Measurements from ENCODE around the gene NAV2.

Gene NAV2

DNA sequence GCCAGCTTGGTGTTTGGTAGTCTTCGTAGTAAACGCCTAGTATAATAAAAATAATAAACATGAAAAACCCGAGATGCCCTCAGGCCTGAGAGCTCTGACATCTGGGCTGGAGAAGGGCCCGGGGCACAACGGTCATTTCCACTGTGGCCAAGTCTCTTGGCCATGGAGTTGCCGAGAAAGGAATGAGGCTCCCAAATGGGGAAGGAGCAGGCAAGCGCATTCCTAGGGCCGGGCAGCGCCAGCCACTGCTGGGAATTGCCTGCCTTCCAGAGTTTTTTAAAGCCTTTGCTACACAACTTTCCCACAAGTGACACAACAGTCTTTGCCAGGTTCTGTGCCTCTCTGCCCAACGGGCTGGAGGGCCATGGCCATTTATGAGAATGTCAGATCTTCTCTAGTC lies 103.4 kb downstream of the NAV2 start:
- ATAC-seq, result no peak
- TF ChIP-seq ESRRG (CRISPR knock-in tag; IDR thresholded peaks at IDR 0.05) (no peak), TOX (CRISPR knock-in tag; IDR thresholded peaks at IDR 0.05; ENCODE audit: borderline replicate concordance) (no peak), BACH2 (CRISPR knock-in tag; IDR thresholded peaks at IDR 0.05; ENCODE audit: borderline replicate concordance) (no peak), ZFP3 (CRISPR knock-in tag; IDR thresholded peaks at IDR 0.05) (no peak), ARNTL (CRISPR knock-in tag; IDR thresholded peaks at IDR 0.05; ENCODE audit: borderline replicate concordance, low read depth) (no peak), ZFP30 (CRISPR knock-in tag; IDR thresholded peaks at IDR 0.05) (no peak), ZNF70 (CRISPR knock-in tag; IDR thresholded peaks at IDR 0.05) (no peak), ZNF565 (CRISPR knock-in tag; conservative IDR thresholded peaks at IDR 0.05; ENCODE audit: low read depth) (no peak), CSDC2 (CRISPR knock-in tag; IDR thresholded peaks at IDR 0.05) (no peak), TCF4 (CRISPR knock-in tag; IDR thresholded peaks at IDR 0.05; ENCODE audit: borderline replicate concordance) (no peak), ZNF8 (CRISPR knock-in tag; IDR thresholded peaks at IDR 0.05) (no peak)
- TF ChIP-seq, protein P1, sequence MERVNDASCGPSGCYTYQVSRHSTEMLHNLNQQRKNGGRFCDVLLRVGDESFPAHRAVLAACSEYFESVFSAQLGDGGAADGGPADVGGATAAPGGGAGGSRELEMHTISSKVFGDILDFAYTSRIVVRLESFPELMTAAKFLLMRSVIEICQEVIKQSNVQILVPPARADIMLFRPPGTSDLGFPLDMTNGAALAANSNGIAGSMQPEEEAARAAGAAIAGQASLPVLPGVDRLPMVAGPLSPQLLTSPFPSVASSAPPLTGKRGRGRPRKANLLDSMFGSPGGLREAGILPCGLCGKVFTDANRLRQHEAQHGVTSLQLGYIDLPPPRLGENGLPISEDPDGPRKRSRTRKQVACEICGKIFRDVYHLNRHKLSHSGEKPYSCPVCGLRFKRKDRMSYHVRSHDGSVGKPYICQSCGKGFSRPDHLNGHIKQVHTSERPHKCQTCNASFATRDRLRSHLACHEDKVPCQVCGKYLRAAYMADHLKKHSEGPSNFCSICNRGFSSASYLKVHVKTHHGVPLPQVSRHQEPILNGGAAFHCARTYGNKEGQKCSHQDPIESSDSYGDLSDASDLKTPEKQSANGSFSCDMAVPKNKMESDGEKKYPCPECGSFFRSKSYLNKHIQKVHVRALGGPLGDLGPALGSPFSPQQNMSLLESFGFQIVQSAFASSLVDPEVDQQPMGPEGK (CRISPR knock-in tag; IDR thresholded peaks at IDR 0.05; ENCODE audit: borderline replicate concordance), result no peak
- TF ChIP-seq, protein P2, sequence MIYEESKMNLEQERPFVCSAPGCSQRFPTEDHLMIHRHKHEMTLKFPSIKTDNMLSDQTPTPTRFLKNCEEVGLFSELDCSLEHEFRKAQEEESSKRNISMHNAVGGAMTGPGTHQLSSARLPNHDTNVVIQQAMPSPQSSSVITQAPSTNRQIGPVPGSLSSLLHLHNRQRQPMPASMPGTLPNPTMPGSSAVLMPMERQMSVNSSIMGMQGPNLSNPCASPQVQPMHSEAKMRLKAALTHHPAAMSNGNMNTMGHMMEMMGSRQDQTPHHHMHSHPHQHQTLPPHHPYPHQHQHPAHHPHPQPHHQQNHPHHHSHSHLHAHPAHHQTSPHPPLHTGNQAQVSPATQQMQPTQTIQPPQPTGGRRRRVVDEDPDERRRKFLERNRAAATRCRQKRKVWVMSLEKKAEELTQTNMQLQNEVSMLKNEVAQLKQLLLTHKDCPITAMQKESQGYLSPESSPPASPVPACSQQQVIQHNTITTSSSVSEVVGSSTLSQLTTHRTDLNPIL (CRISPR knock-in tag; IDR thresholded peaks at IDR 0.05; ENCODE audit: low read depth), result no peak
- TF ChIP-seq, protein P3, sequence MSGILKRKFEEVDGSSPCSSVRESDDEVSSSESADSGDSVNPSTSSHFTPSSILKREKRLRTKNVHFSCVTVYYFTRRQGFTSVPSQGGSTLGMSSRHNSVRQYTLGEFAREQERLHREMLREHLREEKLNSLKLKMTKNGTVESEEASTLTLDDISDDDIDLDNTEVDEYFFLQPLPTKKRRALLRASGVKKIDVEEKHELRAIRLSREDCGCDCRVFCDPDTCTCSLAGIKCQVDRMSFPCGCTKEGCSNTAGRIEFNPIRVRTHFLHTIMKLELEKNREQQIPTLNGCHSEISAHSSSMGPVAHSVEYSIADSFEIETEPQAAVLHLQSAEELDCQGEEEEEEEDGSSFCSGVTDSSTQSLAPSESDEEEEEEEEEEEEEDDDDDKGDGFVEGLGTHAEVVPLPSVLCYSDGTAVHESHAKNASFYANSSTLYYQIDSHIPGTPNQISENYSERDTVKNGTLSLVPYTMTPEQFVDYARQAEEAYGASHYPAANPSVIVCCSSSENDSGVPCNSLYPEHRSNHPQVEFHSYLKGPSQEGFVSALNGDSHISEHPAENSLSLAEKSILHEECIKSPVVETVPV (CRISPR knock-in tag; IDR thresholded peaks at IDR 0.05), result no peak
- TF ChIP-seq, protein P4, sequence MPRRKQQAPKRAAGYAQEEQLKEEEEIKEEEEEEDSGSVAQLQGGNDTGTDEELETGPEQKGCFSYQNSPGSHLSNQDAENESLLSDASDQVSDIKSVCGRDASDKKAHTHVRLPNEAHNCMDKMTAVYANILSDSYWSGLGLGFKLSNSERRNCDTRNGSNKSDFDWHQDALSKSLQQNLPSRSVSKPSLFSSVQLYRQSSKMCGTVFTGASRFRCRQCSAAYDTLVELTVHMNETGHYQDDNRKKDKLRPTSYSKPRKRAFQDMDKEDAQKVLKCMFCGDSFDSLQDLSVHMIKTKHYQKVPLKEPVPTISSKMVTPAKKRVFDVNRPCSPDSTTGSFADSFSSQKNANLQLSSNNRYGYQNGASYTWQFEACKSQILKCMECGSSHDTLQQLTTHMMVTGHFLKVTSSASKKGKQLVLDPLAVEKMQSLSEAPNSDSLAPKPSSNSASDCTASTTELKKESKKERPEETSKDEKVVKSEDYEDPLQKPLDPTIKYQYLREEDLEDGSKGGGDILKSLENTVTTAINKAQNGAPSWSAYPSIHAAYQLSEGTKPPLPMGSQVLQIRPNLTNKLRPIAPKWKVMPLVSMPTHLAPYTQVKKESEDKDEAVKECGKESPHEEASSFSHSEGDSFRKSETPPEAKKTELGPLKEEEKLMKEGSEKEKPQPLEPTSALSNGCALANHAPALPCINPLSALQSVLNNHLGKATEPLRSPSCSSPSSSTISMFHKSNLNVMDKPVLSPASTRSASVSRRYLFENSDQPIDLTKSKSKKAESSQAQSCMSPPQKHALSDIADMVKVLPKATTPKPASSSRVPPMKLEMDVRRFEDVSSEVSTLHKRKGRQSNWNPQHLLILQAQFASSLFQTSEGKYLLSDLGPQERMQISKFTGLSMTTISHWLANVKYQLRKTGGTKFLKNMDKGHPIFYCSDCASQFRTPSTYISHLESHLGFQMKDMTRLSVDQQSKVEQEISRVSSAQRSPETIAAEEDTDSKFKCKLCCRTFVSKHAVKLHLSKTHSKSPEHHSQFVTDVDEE (CRISPR knock-in tag; IDR thresholded peaks at IDR 0.05), result no peak

DNA sequence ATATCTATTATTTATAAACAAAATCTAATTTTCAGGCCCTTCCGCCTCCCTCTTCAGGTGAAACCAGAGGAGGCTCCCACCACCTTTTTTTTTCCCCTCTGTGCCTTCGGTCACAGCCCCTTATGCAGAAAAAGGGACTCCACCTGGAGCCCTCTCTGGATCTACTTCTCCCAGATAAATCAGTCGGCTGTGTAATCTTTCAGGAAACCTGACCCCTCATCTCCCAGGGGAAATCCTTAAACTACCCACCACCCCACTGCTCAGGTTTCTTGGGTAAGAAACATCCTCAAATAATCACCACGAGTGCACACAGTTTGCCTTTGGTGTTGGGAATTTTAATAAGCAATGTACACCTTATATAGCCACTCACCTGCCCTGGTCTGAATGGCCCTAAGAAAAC lies 104.2 kb downstream of the NAV2 start:
- ATAC-seq, result no peak
- TF ChIP-seq SNAI2 (CRISPR knock-in tag; IDR thresholded peaks at IDR 0.05) (no peak), ARNTL (CRISPR knock-in tag; IDR thresholded peaks at IDR 0.05; ENCODE audit: borderline replicate concordance, low read depth) (no peak), ZFP3 (CRISPR knock-in tag; IDR thresholded peaks at IDR 0.05) (no peak), ZNF565 (CRISPR knock-in tag; conservative IDR thresholded peaks at IDR 0.05; ENCODE audit: low read depth) (no peak), ESRRG (CRISPR knock-in tag; IDR thresholded peaks at IDR 0.05) (no peak), ISL1 (CRISPR knock-in tag; IDR thresholded peaks at IDR 0.05) (no peak), GLIS3 (CRISPR knock-in tag; IDR thresholded peaks at IDR 0.05) (no peak), PPARA (CRISPR knock-in tag; IDR thresholded peaks at IDR 0.05; ENCODE audit: borderline replicate concordance) (no peak), ZNF8 (CRISPR knock-in tag; IDR thresholded peaks at IDR 0.05) (no peak), BACH2 (CRISPR knock-in tag; IDR thresholded peaks at IDR 0.05; ENCODE audit: borderline replicate concordance) (no peak), ZFP30 (CRISPR knock-in tag; IDR thresholded peaks at IDR 0.05) (no peak), CSDC2 (CRISPR knock-in tag; IDR thresholded peaks at IDR 0.05) (no peak), RARB (CRISPR knock-in tag; IDR thresholded peaks at IDR 0.05) (no peak), ZNF70 (CRISPR knock-in tag; IDR thresholded peaks at IDR 0.05) (no peak)
- TF ChIP-seq, protein P4 (CRISPR knock-in tag; IDR thresholded peaks at IDR 0.05), result no peak
- TF ChIP-seq, protein P3 (CRISPR knock-in tag; IDR thresholded peaks at IDR 0.05), result no peak

Data from SK-N-SH treated with all-trans-retinoic acid at 6 μM for 48 hours (cell line).